SK-N-SH (cell line): Measurements from ENCODE around the gene XPO1. TPM values are rescaled to one million over a fixed set of nuclear protein-coding genes. Genes with fewer than 3 reads are reported as not detected.

Source experiments
- CTCF ChIA-PET: fragments of 300-600, 350-600 bp; formaldehyde crosslinking; extraction: SDS; loops from one replicate; lab custom pipeline; 2021; lab: Yijun Ruan, JAX
- POLR2A ChIA-PET: fragments of 350-600 bp; sonication (Branson Sonifier 250); formaldehyde crosslinking; extraction: SDS; loops from one replicate; lab custom pipeline; 2020; ENCODE audit warnings: antibody characterized with exemption, inconsistent platforms; lab: Yijun Ruan, JAX
- DNase-seq: peaks from one replicate; pipeline ENCODE4 v3.0.0; 2012
- H2AFZ ChIP-seq: fragments of 200-600 bp; sonication (generic); 2 replicates; pipeline ENCODE4 v1.8.1; 2016; ENCODE audit warnings: antibody characterized with exemption, mild to moderate bottlenecking, low read depth
- H3F3A ChIP-seq: fragments of 200-600 bp; sonication (generic); replicated peaks from 2 replicates; pipeline ENCODE3; 2016; ENCODE audit warnings: antibody characterized with exemption, mild to moderate bottlenecking; ENCODE audit not compliant: insufficient read depth
- H3K27ac ChIP-seq, 2 experiments: fragments of 200-500 bp in 1 of 2; fragments of 200-600 bp in 1 of 2; sonication (Bioruptor generic) in 1 of 2; sonication (generic), shearing (Covaris generic) in 1 of 2; 2 replicates each; pipeline versions ENCODE4 v1.5.1 to v1.6.1; 2014 to 2016; ENCODE audit warnings: low read depth in 2 of 2, inconsistent platforms in 1 of 2, low read length in 1 of 2, mild to moderate bottlenecking in 1 of 2, mixed read lengths in 1 of 2
- H3K27me3 ChIP-seq: fragments of 200-600 bp; sonication (generic), shearing (Covaris generic); 2 replicates; pipeline ENCODE4 v1.6.1; 2016; ENCODE audit warnings: mixed run types; ENCODE audit not compliant: insufficient read depth
- H3K36me3 ChIP-seq, 2 experiments: fragments of 200-500 bp in 1 of 2; fragments of 200-600 bp in 1 of 2; sonication (Bioruptor generic) in 1 of 2; sonication (generic) in 1 of 2; replicated peaks in 1 of 2; 2 replicates each; pipeline versions ENCODE3 to v1.5.1; 2014 to 2016; ENCODE audit warnings: low read length in 1 of 2, mild to moderate bottlenecking in 1 of 2; ENCODE audit not compliant: insufficient read depth in 2 of 2, control insufficient read depth in 1 of 2
- H3K4me1 ChIP-seq, 2 experiments: fragments of 200-500 bp in 1 of 2; fragments of 200-600 bp in 1 of 2; sonication (Bioruptor generic) in 1 of 2; sonication (generic), shearing (Covaris generic) in 1 of 2; 2 replicates each; pipeline versions ENCODE4 v1.5.1 to v1.6.1; 2014 to 2016; ENCODE audit warnings: low read depth in 1 of 2, low read length in 1 of 2, mixed run types in 1 of 2; ENCODE audit not compliant: insufficient read depth in 2 of 2, control insufficient read depth in 1 of 2
- H3K4me2 ChIP-seq: fragments of 200-600 bp; sonication (generic), shearing (Covaris generic); 2 replicates; pipeline ENCODE4 v1.6.1; 2017; ENCODE audit warnings: mixed run types
- H3K4me3 ChIP-seq, 2 experiments: fragments of 200-500 bp in 1 of 2; fragments of 200-600 bp in 1 of 2; sonication (Bioruptor generic) in 1 of 2; sonication (generic), shearing (Covaris generic) in 1 of 2; 2 replicates each; pipeline versions ENCODE4 v1.5.1 to v1.8.1; 2014 to 2016; ENCODE audit warnings: low read depth in 2 of 2, inconsistent platforms in 1 of 2, low read length in 1 of 2, mild to moderate bottlenecking in 1 of 2, mixed read lengths in 1 of 2, moderate library complexity in 1 of 2
- H3K79me2 ChIP-seq: fragments of 200-600 bp; sonication (generic); 2 replicates; pipeline ENCODE4 v1.8.1; 2017; ENCODE audit warnings: mild to moderate bottlenecking; ENCODE audit not compliant: insufficient read depth
- H3K9ac ChIP-seq: fragments of 200-600 bp; sonication (generic); 2 replicates; pipeline ENCODE4 v1.6.1; 2017; ENCODE audit warnings: mixed run types
- H3K9me2 ChIP-seq: fragments of 200-600 bp; sonication (generic); 2 replicates; pipeline ENCODE4 v1.6.1; 2017; ENCODE audit warnings: mixed run types
- H3K9me3 ChIP-seq: fragments of 200-600 bp; sonication (generic); 2 replicates; pipeline ENCODE4 v1.6.1; 2017; ENCODE audit warnings: mixed run types, mild to moderate bottlenecking, moderate library complexity
- H4K20me1 ChIP-seq: fragments of 200-600 bp; sonication (generic); 2 replicates; pipeline ENCODE4 v1.6.1; 2017; ENCODE audit warnings: mild to moderate bottlenecking, mixed run types; ENCODE audit not compliant: insufficient read depth
- CHD2 ChIP-seq: fragments of 150-350 bp; IDR thresholded peaks from 2 replicates; pipeline ENCODE4 v1.6.1; 2018; ENCODE audit warnings: low read length; ENCODE audit not compliant: partially characterized antibody
- CTCF ChIP-seq: fragments of 200-600 bp; sonication (generic); IDR thresholded peaks from 2 replicates; pipeline ENCODE4 v1.6.1; 2017; ENCODE audit warnings: antibody characterized with exemption, mild to moderate bottlenecking, moderate library complexity
- EP300 ChIP-seq, 2 experiments: IDR thresholded peaks; 2 replicates each; pipeline versions ENCODE4 v1.4.0 to v1.6.1; 2012; ENCODE audit warnings: borderline replicate concordance in 1 of 2, low read depth in 1 of 2, low read length in 1 of 2
- EZH2phosphoT487 ChIP-seq: fragments of 200-600 bp; sonication (generic); IDR thresholded peaks from 2 replicates; pipeline ENCODE4 v1.6.1; 2017; ENCODE audit warnings: low read depth, mixed run types, mild to moderate bottlenecking, antibody characterized with exemption, moderate library complexity, borderline replicate concordance
- FOXJ3 ChIP-seq: sonication (generic); formaldehyde crosslinking; IDR thresholded peaks from 2 replicates; pipeline ENCODE4 v1.5.1; 2020; ENCODE audit warnings: mild to moderate bottlenecking, missing genetic modification reagents
- GABPA ChIP-seq: IDR thresholded peaks from 2 replicates; pipeline ENCODE4 v1.4.0; 2012; ENCODE audit warnings: low read depth, mild to moderate bottlenecking
- GATA2 ChIP-seq: sonication (generic); formaldehyde crosslinking; IDR thresholded peaks from 2 replicates; pipeline ENCODE4 v1.5.0; 2020; ENCODE audit warnings: mild to moderate bottlenecking, missing genetic modification reagents
- IRF3 ChIP-seq: fragments of 150-350 bp; IDR thresholded peaks from 2 replicates; pipeline ENCODE4 v1.6.1; 2016; ENCODE audit warnings: mild to moderate bottlenecking, low read depth, low read length
- MAX ChIP-seq: IDR thresholded peaks from 2 replicates; pipeline ENCODE4 v1.4.0; 2012; ENCODE audit warnings: low read depth
- MXI1 ChIP-seq: IDR thresholded peaks from 2 replicates; pipeline ENCODE4 v1.6.1; 2012; ENCODE audit warnings: mild to moderate bottlenecking, low read depth, low read length, improper control_type of control experiment
- NRF1 ChIP-seq: IDR thresholded peaks from 2 replicates; pipeline ENCODE4 v1.6.1; 2012; ENCODE audit warnings: low read depth, mild to moderate bottlenecking, low read length
- PBX3 ChIP-seq: IDR thresholded peaks from 2 replicates; pipeline ENCODE4; 2012
- POLR2AphosphoS5 ChIP-seq: IDR thresholded peaks from 2 replicates; pipeline ENCODE4 v1.6.1; 2012; ENCODE audit warnings: low read depth, low read length
- RAD21 ChIP-seq: IDR thresholded peaks from 2 replicates; pipeline ENCODE4 v1.6.1; 2012; ENCODE audit warnings: mild to moderate bottlenecking, low read length
- RFX5 ChIP-seq: IDR thresholded peaks from 2 replicates; pipeline ENCODE4 v1.6.1; 2012; ENCODE audit warnings: mild to moderate bottlenecking, improper control_type of control experiment, low read length
- RXRA ChIP-seq: IDR thresholded peaks from 2 replicates; pipeline ENCODE4 v1.4.0; 2012; ENCODE audit warnings: low read depth, mild to moderate bottlenecking, borderline replicate concordance
- SIN3A ChIP-seq: IDR thresholded peaks from 2 replicates; pipeline ENCODE4 v1.6.1; 2012; ENCODE audit warnings: low read depth, mild to moderate bottlenecking, low read length, moderate library complexity, borderline replicate concordance
- SMC3 ChIP-seq: IDR thresholded peaks from 2 replicates; pipeline ENCODE4 v1.6.1; 2012; ENCODE audit warnings: low read depth, low read length, improper control_type of control experiment
- TAF1 ChIP-seq: IDR thresholded peaks from 2 replicates; pipeline ENCODE4 v1.6.1; 2012; ENCODE audit warnings: low read depth, mild to moderate bottlenecking, low read length, moderate library complexity, borderline replicate concordance
- TCF12 ChIP-seq: IDR thresholded peaks from 2 replicates; pipeline ENCODE4 v1.4.0; 2012
- USF1 ChIP-seq: IDR thresholded peaks from 2 replicates; pipeline ENCODE4 v1.4.0; 2012; ENCODE audit warnings: low read depth, borderline replicate concordance
- USF2 ChIP-seq: fragments of 150-350 bp; IDR thresholded peaks from 2 replicates; pipeline ENCODE4 v1.6.1; 2017; ENCODE audit warnings: antibody characterized with exemption, low read length, low read depth, borderline replicate concordance
- YY1 ChIP-seq: IDR thresholded peaks from 2 replicates; pipeline ENCODE4 v1.4.0; 2012; ENCODE audit warnings: low read depth, mild to moderate bottlenecking
- ZBTB33 ChIP-seq: IDR thresholded peaks from 2 replicates; pipeline ENCODE4 v1.4.0; 2012; ENCODE audit warnings: low read depth, borderline replicate concordance
- WGBS: methylation state at CpG from one replicate; pipeline ENCODE4 v1.1.6; 2017; ENCODE audit warnings: low lambda C conversion rate; 5-methylcytosine and 5-hydroxymethylcytosine counted together
- polyA plus RNA-seq, 3 experiments: library from polyadenylated mRNA; depleted of rRNA; stranded (reverse); fragments of >200 nt; gene quantifications; 2 replicates each; pipeline ENCODE4 v1.2.3, GENCODE V29; 2012

The XPO1 gene
- 61.0 and 73.3 TPM in 2 replicates for polyA plus RNA-seq (2012; rRNA removed)
- 63.0 and 66.3 TPM in 2 replicates for polyA plus RNA-seq (2012; cell fraction: cytosol; rRNA removed)
- 70.3 and 179 TPM in 2 replicates for polyA plus RNA-seq (2012; cell fraction: nucleus; rRNA removed)

- H3K36me3 ChIP-seq: peaks cover 5 to 8% of the 10 kb centered on the region in 2 experiments
- no peaks in the 10 kb centered on the region for H3K9me3 ChIP-seq
- TF ChIP-seq EP300 (IDR thresholded peaks at IDR 0.05; ENCODE audit: borderline replicate concordance in 1 of 2, low read depth in 1 of 2, low read length in 1 of 2): peak in 1 of 2 experiments; percentile 48; a peak in 2 of 4 replicates
- peak; percentile 97 for TF ChIP-seq TAF1
- TF ChIP-seq YY1: peak; percentile 73
- TF ChIP-seq GATA2 (CRISPR knock-in tag): peak; percentile 68
- TF ChIP-seq CHD2: peak; percentile 91
- TF ChIP-seq PBX3: peak; percentile 100
- no peak for TF ChIP-seq SMC3
- no peak for TF ChIP-seq USF2
- no peak for TF ChIP-seq FOXJ3 (CRISPR knock-in tag)
- peak; percentile 19; the same call in 1 of the 2 replicates for TF ChIP-seq NRF1
- TF ChIP-seq USF1: no peak
- peak; percentile 97 for TF ChIP-seq POLR2AphosphoS5
- no peak for TF ChIP-seq TCF12
- TF ChIP-seq IRF3: peak; percentile 72
- no peak for TF ChIP-seq ZBTB33
- no peak for TF ChIP-seq RXRA
- peak; percentile 50 for TF ChIP-seq GABPA
- TF ChIP-seq SIN3A: peak; percentile 86
- peak; percentile 31; the same call in 1 of the 2 replicates for TF ChIP-seq MXI1
- peak; percentile 67; the same call in 1 of the 2 replicates for TF ChIP-seq RFX5
- no peak for TF ChIP-seq EZH2phosphoT487
- TF ChIP-seq RAD21: no peak
- no peak for TF ChIP-seq CTCF
- TF ChIP-seq MAX: peak; percentile 61
- TF ChIP-seq, all 33 proteins: peak for 14
- peak within 1 kb of the TSS; percentile 59 to 98 for H3K4me3 ChIP-seq
- no peaks in the 10 kb centered on the region for H3K9me2 ChIP-seq
- CTCF ChIA-PET: interaction anchor here (0.6 kb wide), 1 partner anchor 15 kb away, joined by 3 read pairs; no protein-coding TSS in a partner anchor
- H3K79me2 ChIP-seq: peaks cover 46% of the 10 kb centered on the region
- H4K20me1 ChIP-seq: peaks cover 36% of the 10 kb centered on the region
- H3K9ac ChIP-seq: peak within 1 kb of the TSS; percentile 97
- peaks cover 0 to 9% of the 10 kb centered on the region in 2 experiments; a peak in 3 of 4 replicates for H3K4me1 ChIP-seq
- POLR2A ChIA-PET: interaction anchor here (0.7 to 1.2 kb wide), 5 partner anchors 13 to 783 kb away, joined by 3 to 5 read pairs (median 4); partner anchors contain the start of gene PAPOLG
- under 1% methylated on average over 33 of the region's 65 CpGs for WGBS
- peaks cover 22% of the 10 kb centered on the region for H3F3A ChIP-seq
- peak within 1 kb of the TSS; percentile 91 to 96 for H3K27ac ChIP-seq
- peak within 1 kb of the TSS; percentile 74 for H3K4me2 ChIP-seq
- DNase-seq: peak; percentile 96
- H2AFZ ChIP-seq: peak within 1 kb of the TSS; percentile 71
- no peaks in the 10 kb centered on the region for H3K27me3 ChIP-seq
These were observed at the start of gene XPO1 for GRCh38 chr2:61538200-61538919. Gene XPO1 (minus strand): TSS chr2:61538356. CDS start chr2:61533897, 4,459 bp downstream.
